IPS-20b (cell line): ENCODE results near the gene PRKCA.
"Not testable (repeated sequence)": the region's sequence is repeated elsewhere in the genome, so short reads cannot be mapped to it uniquely, and the experiment has no call there.

Experiments used
- H3K27ac ChIP-seq: one replicate; pipeline ENCODE4 v1.5.1; 2013; ENCODE audit warnings: low read length
- H3K27me3 ChIP-seq: 2 replicates; pipeline ENCODE4 v1.6.1; 2013; ENCODE audit warnings: mild to moderate bottlenecking, low read length, inconsistent platforms; ENCODE audit not compliant: insufficient read depth
- H3K36me3 ChIP-seq: 2 replicates; pipeline ENCODE4 v1.6.1; 2013; ENCODE audit warnings: low read depth, mild to moderate bottlenecking, inconsistent platforms, low read length, moderate library complexity; ENCODE audit not compliant: insufficient read depth
- H3K4me1 ChIP-seq: 2 replicates; pipeline ENCODE4 v1.6.1; 2013; ENCODE audit warnings: mild to moderate bottlenecking, control low read depth, inconsistent platforms, low read length, moderate library complexity; ENCODE audit not compliant: insufficient read depth
- H3K4me3 ChIP-seq: 2 replicates; pipeline ENCODE4 v1.5.1; 2013; ENCODE audit warnings: mild to moderate bottlenecking, low read length, inconsistent platforms
- H3K9ac ChIP-seq: 2 replicates; pipeline ENCODE4 v1.6.1; 2013; ENCODE audit warnings: low read depth, mild to moderate bottlenecking, inconsistent platforms, low read length, moderate library complexity
- H3K9me3 ChIP-seq: 2 replicates; pipeline ENCODE4 v1.6.1; 2013; ENCODE audit warnings: mild to moderate bottlenecking, low read depth, low read length, inconsistent platforms; ENCODE audit not compliant: insufficient read depth

PRKCA gene

GRCh38 chr17:66357037-66357436 is 54.6 kb downstream of the PRKCA start:
- Histone ChIP-seq H3K36me3 (no peaks in the 10 kb centered on the region), H3K27ac (no peak overlapping the region), H3K27me3 (no peaks in the 10 kb centered on the region), H3K9ac (no peak overlapping the region), H3K4me3 (no peak overlapping the region), H3K9me3 (no peaks in the 10 kb centered on the region), H3K4me1 (peaks cover 19% of the 10 kb centered on the region; the same call in 1 of the 2 replicates)

GRCh38 chr17:66359351-66359750 is 56.9 kb downstream of the PRKCA start:
- H3K9me3 ChIP-seq = no peaks in the 10 kb centered on the region

GRCh38 chr17:66360961-66361565 is 58.6 kb downstream of the PRKCA start:
- H3K36me3 ChIP-seq, H3K4me3 ChIP-seq, H3K27ac ChIP-seq, H3K9ac ChIP-seq, H3K9me3 ChIP-seq, H3K27me3 ChIP-seq: not testable (repeated sequence)
- H3K4me1 ChIP-seq = peaks cover 26% of the 10 kb centered on the region

More at GRCh38 chr17:66359351-66359750, 56.9 kb downstream of the PRKCA start:
- H3K27ac ChIP-seq = no peak overlapping the region
- H3K36me3 ChIP-seq = no peaks in the 10 kb centered on the region
- no peak overlapping the region for H3K9ac ChIP-seq
- no peak overlapping the region for H3K4me3 ChIP-seq
- H3K4me1 ChIP-seq = peaks cover 19% of the 10 kb centered on the region; the same call in 1 of the 2 replicates
- H3K27me3 ChIP-seq = no peaks in the 10 kb centered on the region

GRCh38 chr17:66364508-66364907 is 62.1 kb downstream of the PRKCA start:
- no peak overlapping the region for H3K4me3 ChIP-seq
- H3K27me3 ChIP-seq = peaks cover 10% of the 10 kb centered on the region; the same call in 1 of the 2 replicates
- no peaks in the 10 kb centered on the region for H3K36me3 ChIP-seq
- H3K4me1 ChIP-seq = peaks cover 18% of the 10 kb centered on the region
- H3K9me3 ChIP-seq = no peaks in the 10 kb centered on the region
- no peak overlapping the region for H3K9ac ChIP-seq
- H3K27ac ChIP-seq = no peak overlapping the region

- Histone ChIP-seq H3K27ac (no peak overlapping the region), H3K4me3 (no peak overlapping the region), H3K36me3 (no peaks in the 10 kb centered on the region), H3K4me1 (peaks cover 18% of the 10 kb centered on the region), H3K9me3 (no peaks in the 10 kb centered on the region), H3K9ac (no peak overlapping the region), H3K27me3 (peaks cover 10% of the 10 kb centered on the region; the same call in 1 of the 2 replicates)
Observed at GRCh38 chr17:66364990-66365490, 62.6 kb downstream of the PRKCA start.

- Histone ChIP-seq H3K4me3 (no peak overlapping the region), H3K27ac (no peak overlapping the region), H3K36me3 (no peaks in the 10 kb centered on the region), H3K9ac (no peak overlapping the region; the same call in 1 of the 2 replicates), H3K27me3 (peaks cover 10% of the 10 kb centered on the region; the same call in 1 of the 2 replicates), H3K4me1 (peaks cover 14% of the 10 kb centered on the region), H3K9me3 (no peaks in the 10 kb centered on the region)
Observed at GRCh38 chr17:66365903-66366302, 63.5 kb downstream of the PRKCA start.

- no peaks in the 10 kb centered on the region for H3K9me3 ChIP-seq
- H3K4me3 ChIP-seq = no peak overlapping the region
- H3K9ac ChIP-seq = no peak overlapping the region
- H3K4me1 ChIP-seq = peaks cover 14% of the 10 kb centered on the region
- H3K27ac ChIP-seq = no peak overlapping the region
- no peaks in the 10 kb centered on the region for H3K36me3 ChIP-seq
- H3K27me3 ChIP-seq = peaks cover 10% of the 10 kb centered on the region; the same call in 1 of the 2 replicates
Observed at GRCh38 chr17:66367107-66367506, 64.7 kb downstream of the PRKCA start.

- Histone ChIP-seq H3K27me3 (peaks cover 10% of the 10 kb centered on the region; the same call in 1 of the 2 replicates), H3K4me1 (peaks cover 18% of the 10 kb centered on the region), H3K9me3 (no peaks in the 10 kb centered on the region), H3K27ac (no peak overlapping the region), H3K9ac (no peak overlapping the region), H3K36me3 (no peaks in the 10 kb centered on the region), H3K4me3 (no peak overlapping the region)
Observed at GRCh38 chr17:66369830-66370229, 67.4 kb downstream of the PRKCA start.

GRCh38 chr17:66371561-66371960 is 69.1 kb downstream of the PRKCA start:
- Histone ChIP-seq H3K27ac (no peak overlapping the region), H3K9ac (no peak overlapping the region), H3K9me3 (no peaks in the 10 kb centered on the region), H3K36me3 (no peaks in the 10 kb centered on the region), H3K27me3 (peaks cover 5% of the 10 kb centered on the region; the same call in 1 of the 2 replicates), H3K4me3 (no peak overlapping the region), H3K4me1 (peaks cover 6% of the 10 kb centered on the region; the same call in 1 of the 2 replicates)

- Histone ChIP-seq H3K36me3 (no peaks in the 10 kb centered on the region), H3K4me3 (no peak overlapping the region), H3K9ac (no peak overlapping the region), H3K4me1 (peaks cover 6% of the 10 kb centered on the region; the same call in 1 of the 2 replicates), H3K27ac (no peak overlapping the region), H3K9me3 (no peaks in the 10 kb centered on the region), H3K27me3 (no peaks in the 10 kb centered on the region; the same call in 1 of the 2 replicates)
Observed at GRCh38 chr17:66372182-66372581, 69.8 kb downstream of the PRKCA start.

- no peak overlapping the region for H3K9ac ChIP-seq
- H3K9me3 ChIP-seq = no peaks in the 10 kb centered on the region
- H3K27me3 ChIP-seq = no peaks in the 10 kb centered on the region; the same call in 1 of the 2 replicates
- no peak overlapping the region for H3K27ac ChIP-seq
- peaks cover 6% of the 10 kb centered on the region; the same call in 1 of the 2 replicates for H3K4me1 ChIP-seq
- no peak overlapping the region for H3K4me3 ChIP-seq
- no peaks in the 10 kb centered on the region for H3K36me3 ChIP-seq
Observed at GRCh38 chr17:66373079-66373478, 70.7 kb downstream of the PRKCA start.
